Measurements from ENCODE around the gene MYOM3.

Gene MYOM3

GRCh38 chr1:24111262-24111995 lies 506 bp downstream of the MYOM3 start:
- TF ChIP-seq CTCF (IDR thresholded peaks at IDR 0.05): peak in 1 of 2 experiments; percentile 3
- DNase-seq: peak; percentile 67 to 83
- Histone ChIP-seq H3K9me3 (no peaks in the 10 kb centered on the region), H3K36me3 (no peaks in the 10 kb centered on the region), H3K27ac (peak overlapping the region; percentile 69 to 73), H3K27me3 (no peaks in the 10 kb centered on the region), H3K4me1 (peaks cover 0 to 33% (median 26%) of the 10 kb centered on the region in 4 donors), H3K4me3 (peak overlapping the region; percentile 34 to 41)
- intact Hi-C loops (cut with DNase I; ENCODE audit: low total_unique reads): no loop called here

GRCh38 chr1:24110642-24111261 lies 1.2 kb downstream of the MYOM3 start:
- intact Hi-C loops (cut with DNase I; ENCODE audit: low total_unique reads): no loop called here
- Histone ChIP-seq H3K9me3 (no peaks in the 10 kb centered on the region), H3K4me1 (peaks cover 0 to 33% (median 26%) of the 10 kb centered on the region in 4 donors), H3K4me3 (peak overlapping the region in 1 of 2 donors; percentile 41), H3K27me3 (no peaks in the 10 kb centered on the region), H3K27ac (peak overlapping the region; percentile 69 to 73), H3K36me3 (no peaks in the 10 kb centered on the region)
- no peak for TF ChIP-seq CTCF (IDR thresholded peaks at IDR 0.05)
- peak in 1 of 2 donors; percentile 31 for DNase-seq

- intact Hi-C loops (cut with DNase I; ENCODE audit: low total_unique reads): loop anchor here (5.0 kb wide), 1 partner anchor 38 kb away; no protein-coding TSS in a partner anchor
- no peaks in the 10 kb centered on the region for H3K27me3 ChIP-seq
- no peak for TF ChIP-seq CTCF (IDR thresholded peaks at IDR 0.05)
- H3K4me3 ChIP-seq: no peak overlapping the region
- H3K27ac ChIP-seq: peak overlapping the region in 1 of 2 donors; percentile 69
- DNase-seq: no peak
- H3K4me1 ChIP-seq: peaks cover 0 to 33% (median 26%) of the 10 kb centered on the region in 4 donors
- no peaks in the 10 kb centered on the region for H3K36me3 ChIP-seq
- no peaks in the 10 kb centered on the region for H3K9me3 ChIP-seq
Observed at GRCh38 chr1:24109686-24110475, 2.1 kb downstream of the MYOM3 start.

- no peak overlapping the region for H3K4me3 ChIP-seq
- no peaks in the 10 kb centered on the region for H3K36me3 ChIP-seq
- DNase-seq: no peak
- no peaks in the 10 kb centered on the region for H3K9me3 ChIP-seq
- H3K27ac ChIP-seq: peak overlapping the region; percentile 9 to 19
- no peaks in the 10 kb centered on the region for H3K27me3 ChIP-seq
- intact Hi-C loops (cut with DNase I; ENCODE audit: low total_unique reads): loop anchor here (5.0 kb wide), 1 partner anchor 37 kb away; no protein-coding TSS in a partner anchor
- TF ChIP-seq CTCF (IDR thresholded peaks at IDR 0.05): no peak
- H3K4me1 ChIP-seq: peaks cover 0 to 33% (median 26%) of the 10 kb centered on the region in 4 donors
Observed at GRCh38 chr1:24109166-24109483, 2.8 kb downstream of the MYOM3 start.

GRCh38 chr1:24108334-24109165 lies 3.4 kb downstream of the MYOM3 start:
- DNase-seq: peak in 1 of 2 donors; percentile 34
- Histone ChIP-seq H3K4me3 (no peak overlapping the region), H3K27me3 (no peaks in the 10 kb centered on the region), H3K36me3 (no peaks in the 10 kb centered on the region), H3K27ac (peak overlapping the region; percentile 9 to 35), H3K9me3 (no peaks in the 10 kb centered on the region), H3K4me1 (peaks cover 0 to 35% (median 29%) of the 10 kb centered on the region in 4 donors)
- TF ChIP-seq CTCF (IDR thresholded peaks at IDR 0.05): no peak
- intact Hi-C loops (cut with DNase I; ENCODE audit: low total_unique reads): loop anchor here (5.0 kb wide), 1 partner anchor 36 kb away; no protein-coding TSS in a partner anchor
